Measurements from ENCODE around the gene DUSP28.

The DUSP28 gene

DNA sequence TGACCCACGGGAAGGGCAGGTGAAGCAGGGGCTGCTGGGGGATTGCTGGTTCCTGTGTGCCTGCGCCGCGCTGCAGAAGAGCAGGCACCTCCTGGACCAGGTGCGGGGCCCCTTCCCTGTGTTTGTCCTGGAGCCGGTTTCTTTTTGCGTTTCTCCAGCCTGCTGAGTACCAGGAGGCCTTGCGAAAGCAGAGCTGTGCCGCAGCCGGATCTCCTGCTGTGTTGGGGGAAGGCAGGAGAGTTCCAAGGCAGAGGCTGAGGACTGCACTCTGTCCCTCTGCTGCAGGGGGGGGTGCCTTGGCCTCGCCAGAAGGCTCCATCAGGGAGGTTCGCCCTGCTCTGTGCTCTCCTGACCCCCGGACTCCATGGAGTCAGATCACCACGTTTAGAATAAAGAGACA lies 29.2 kb downstream of the DUSP28 start:
- Histone ChIP-seq H3K27ac (no peak overlapping the region), H3K79me2 (ENCODE audit: insufficient read depth, low read depth) (peaks cover 27% of the 10 kb centered on the region), H3K4me3 (IDR thresholded peaks at IDR 0.05; ENCODE audit: insufficient read depth, low read depth, low read length) (no peak overlapping the region), H4K20me1 (ENCODE audit: insufficient read depth) (no peaks in the 10 kb centered on the region), H3K36me3 (ENCODE audit: insufficient read depth) (no peaks in the 10 kb centered on the region), H3K9ac (no peak overlapping the region), H3K4me1 (ENCODE audit: low read depth, poor library complexity, severe bottlenecking) (peaks cover 14% of the 10 kb centered on the region), H3K4me2 (no peak overlapping the region), H2AFZ (ENCODE audit: low read depth) (no peak overlapping the region), H3K27me3 (ENCODE audit: insufficient read depth, low read depth) (no peaks in the 10 kb centered on the region)
- TF ChIP-seq, protein P1, sequence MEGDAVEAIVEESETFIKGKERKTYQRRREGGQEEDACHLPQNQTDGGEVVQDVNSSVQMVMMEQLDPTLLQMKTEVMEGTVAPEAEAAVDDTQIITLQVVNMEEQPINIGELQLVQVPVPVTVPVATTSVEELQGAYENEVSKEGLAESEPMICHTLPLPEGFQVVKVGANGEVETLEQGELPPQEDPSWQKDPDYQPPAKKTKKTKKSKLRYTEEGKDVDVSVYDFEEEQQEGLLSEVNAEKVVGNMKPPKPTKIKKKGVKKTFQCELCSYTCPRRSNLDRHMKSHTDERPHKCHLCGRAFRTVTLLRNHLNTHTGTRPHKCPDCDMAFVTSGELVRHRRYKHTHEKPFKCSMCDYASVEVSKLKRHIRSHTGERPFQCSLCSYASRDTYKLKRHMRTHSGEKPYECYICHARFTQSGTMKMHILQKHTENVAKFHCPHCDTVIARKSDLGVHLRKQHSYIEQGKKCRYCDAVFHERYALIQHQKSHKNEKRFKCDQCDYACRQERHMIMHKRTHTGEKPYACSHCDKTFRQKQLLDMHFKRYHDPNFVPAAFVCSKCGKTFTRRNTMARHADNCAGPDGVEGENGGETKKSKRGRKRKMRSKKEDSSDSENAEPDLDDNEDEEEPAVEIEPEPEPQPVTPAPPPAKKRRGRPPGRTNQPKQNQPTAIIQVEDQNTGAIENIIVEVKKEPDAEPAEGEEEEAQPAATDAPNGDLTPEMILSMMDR (conservative IDR thresholded peaks at IDR 0.05; ENCODE audit: low read depth, low read length): no peak

DNA sequence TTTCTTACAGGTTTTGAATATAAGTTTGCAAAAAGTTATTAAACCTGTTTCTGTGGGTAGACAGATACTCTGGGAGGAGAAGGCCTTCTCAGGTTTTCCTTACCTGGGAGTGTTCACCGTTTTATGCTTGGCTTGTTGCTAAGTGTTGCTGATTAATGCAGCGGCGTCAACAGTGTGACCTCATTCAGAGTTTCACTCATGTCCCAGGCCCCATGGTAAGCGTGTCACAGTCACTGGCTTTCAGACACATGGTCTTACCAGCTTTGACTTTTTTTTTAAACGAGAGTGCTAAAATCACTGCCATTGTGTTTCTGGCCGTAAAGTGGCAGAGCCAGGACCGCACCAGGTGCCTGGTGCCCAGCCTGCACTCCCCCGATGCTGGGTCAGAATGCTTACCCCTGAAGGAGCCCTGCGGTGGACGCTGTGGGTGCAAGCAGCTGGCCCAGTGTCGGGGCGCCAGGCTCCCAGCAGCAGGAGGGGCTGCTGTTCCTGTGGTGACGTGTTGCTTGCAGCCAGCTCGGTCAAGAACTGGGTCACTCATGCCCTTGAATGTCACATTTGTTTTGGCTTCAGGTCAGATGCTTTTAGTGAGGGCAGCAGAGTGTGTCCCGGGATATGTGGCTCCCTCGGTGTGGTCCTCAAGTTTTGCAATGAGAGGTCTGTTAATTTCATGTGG lies 29.8 kb downstream of the DUSP28 start:
- Histone ChIP-seq H3K4me1 (ENCODE audit: low read depth, poor library complexity, severe bottlenecking) (peaks cover 10% of the 10 kb centered on the region), H3K27ac (no peak overlapping the region), H3K9ac (no peak overlapping the region), H3K27me3 (ENCODE audit: insufficient read depth, low read depth) (no peaks in the 10 kb centered on the region), H3K4me2 (no peak overlapping the region), H3K79me2 (ENCODE audit: insufficient read depth, low read depth) (peaks cover 27% of the 10 kb centered on the region), H2AFZ (ENCODE audit: low read depth) (no peak overlapping the region), H4K20me1 (ENCODE audit: insufficient read depth) (no peaks in the 10 kb centered on the region), H3K4me3 (IDR thresholded peaks at IDR 0.05; ENCODE audit: insufficient read depth, low read depth, low read length) (no peak overlapping the region), H3K36me3 (ENCODE audit: insufficient read depth) (no peaks in the 10 kb centered on the region)
- TF ChIP-seq, protein P1 (conservative IDR thresholded peaks at IDR 0.05; ENCODE audit: low read depth, low read length): no peak

DNA sequence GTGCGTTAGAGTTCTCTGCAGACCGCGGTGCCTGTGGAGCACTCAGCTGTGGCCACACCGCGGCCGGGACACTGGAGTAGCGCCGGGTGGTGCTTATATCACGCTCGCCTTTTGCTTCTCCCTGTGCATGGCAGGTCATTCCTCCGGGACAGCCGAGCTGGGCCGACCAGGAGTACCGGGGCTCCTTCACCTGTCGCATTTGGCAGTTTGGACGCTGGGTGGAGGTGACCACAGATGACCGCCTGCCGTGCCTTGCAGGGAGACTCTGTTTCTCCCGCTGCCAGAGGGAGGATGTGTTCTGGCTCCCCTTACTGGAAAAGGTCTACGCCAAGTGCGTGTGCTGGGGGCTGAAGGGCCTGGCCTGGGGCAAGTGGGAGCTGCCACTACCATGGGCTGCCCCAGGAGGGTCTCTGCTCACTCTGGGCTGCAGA lies 30.5 kb downstream of the DUSP28 start:
- H3K27ac ChIP-seq: no peak overlapping the region
- no peak overlapping the region for H3K4me3 ChIP-seq (IDR thresholded peaks at IDR 0.05; ENCODE audit: insufficient read depth, low read depth, low read length)
- no peak overlapping the region for H3K4me2 ChIP-seq
- no peaks in the 10 kb centered on the region for H3K36me3 ChIP-seq (ENCODE audit: insufficient read depth)
- no peaks in the 10 kb centered on the region for H4K20me1 ChIP-seq (ENCODE audit: insufficient read depth)
- TF ChIP-seq, protein P1 (conservative IDR thresholded peaks at IDR 0.05; ENCODE audit: low read depth, low read length): no peak
- H3K27me3 ChIP-seq (ENCODE audit: insufficient read depth, low read depth): no peaks in the 10 kb centered on the region
- peaks cover 27% of the 10 kb centered on the region for H3K79me2 ChIP-seq (ENCODE audit: insufficient read depth, low read depth)
- H3K9ac ChIP-seq: no peak overlapping the region
- H3K4me1 ChIP-seq (ENCODE audit: low read depth, poor library complexity, severe bottlenecking): peaks cover 7% of the 10 kb centered on the region
- no peak overlapping the region for H2AFZ ChIP-seq (ENCODE audit: low read depth)

DNA sequence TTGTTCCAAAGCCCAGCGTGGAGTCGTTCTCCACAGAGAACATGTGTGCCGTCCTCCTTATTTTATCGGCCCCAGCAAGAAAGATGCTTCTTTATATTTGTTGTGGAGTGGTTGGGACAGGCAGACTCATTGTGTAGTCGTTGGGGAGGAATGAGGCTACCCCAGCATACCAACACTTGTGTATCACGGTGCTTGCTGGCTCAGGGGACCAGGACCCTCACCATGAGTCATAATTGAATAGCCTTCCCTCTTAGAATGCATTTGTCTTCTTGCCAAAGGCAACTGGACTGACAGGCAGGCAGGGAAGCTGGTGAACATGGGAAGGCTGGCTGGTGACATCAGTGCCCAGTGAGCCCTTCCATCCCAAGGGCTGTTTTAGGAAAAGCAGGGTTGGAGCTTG lies 31.1 kb downstream of the DUSP28 start:
- TF ChIP-seq, protein P1 (conservative IDR thresholded peaks at IDR 0.05; ENCODE audit: low read depth, low read length): no peak
- no peak overlapping the region for H3K4me2 ChIP-seq
- no peak overlapping the region for H2AFZ ChIP-seq (ENCODE audit: low read depth)
- H3K4me1 ChIP-seq (ENCODE audit: low read depth, poor library complexity, severe bottlenecking): peaks cover 7% of the 10 kb centered on the region
- H3K36me3 ChIP-seq (ENCODE audit: insufficient read depth): no peaks in the 10 kb centered on the region
- H3K79me2 ChIP-seq (ENCODE audit: insufficient read depth, low read depth): peaks cover 27% of the 10 kb centered on the region
- H3K27me3 ChIP-seq (ENCODE audit: insufficient read depth, low read depth): no peaks in the 10 kb centered on the region
- H3K27ac ChIP-seq: no peak overlapping the region
- no peak overlapping the region for H3K9ac ChIP-seq
- H4K20me1 ChIP-seq (ENCODE audit: insufficient read depth): no peaks in the 10 kb centered on the region
- H3K4me3 ChIP-seq (IDR thresholded peaks at IDR 0.05; ENCODE audit: insufficient read depth, low read depth, low read length): no peak overlapping the region
